ENCODE results near the gene ZBTB12. TPM values are rescaled to one million over a fixed set of nuclear protein-coding genes. Genes with fewer than 3 reads are reported as not detected.
A peak's percentile ranks its signal among the peaks of the same experiment; 100 is the strongest.

The ZBTB12 gene
- total and polyA plus RNA-seq, 9 of the 15 experiments (the other 6 are each of a cell fraction or from before 2014, with no cell fraction given): 0.03 to 12.4 (median 5.8) TPM; not detected in 1

GRCh38 chr6:31896856-31897611, 4.9 kb downstream of the ZBTB12 start (continued):
- TF ChIP-seq, protein P1, sequence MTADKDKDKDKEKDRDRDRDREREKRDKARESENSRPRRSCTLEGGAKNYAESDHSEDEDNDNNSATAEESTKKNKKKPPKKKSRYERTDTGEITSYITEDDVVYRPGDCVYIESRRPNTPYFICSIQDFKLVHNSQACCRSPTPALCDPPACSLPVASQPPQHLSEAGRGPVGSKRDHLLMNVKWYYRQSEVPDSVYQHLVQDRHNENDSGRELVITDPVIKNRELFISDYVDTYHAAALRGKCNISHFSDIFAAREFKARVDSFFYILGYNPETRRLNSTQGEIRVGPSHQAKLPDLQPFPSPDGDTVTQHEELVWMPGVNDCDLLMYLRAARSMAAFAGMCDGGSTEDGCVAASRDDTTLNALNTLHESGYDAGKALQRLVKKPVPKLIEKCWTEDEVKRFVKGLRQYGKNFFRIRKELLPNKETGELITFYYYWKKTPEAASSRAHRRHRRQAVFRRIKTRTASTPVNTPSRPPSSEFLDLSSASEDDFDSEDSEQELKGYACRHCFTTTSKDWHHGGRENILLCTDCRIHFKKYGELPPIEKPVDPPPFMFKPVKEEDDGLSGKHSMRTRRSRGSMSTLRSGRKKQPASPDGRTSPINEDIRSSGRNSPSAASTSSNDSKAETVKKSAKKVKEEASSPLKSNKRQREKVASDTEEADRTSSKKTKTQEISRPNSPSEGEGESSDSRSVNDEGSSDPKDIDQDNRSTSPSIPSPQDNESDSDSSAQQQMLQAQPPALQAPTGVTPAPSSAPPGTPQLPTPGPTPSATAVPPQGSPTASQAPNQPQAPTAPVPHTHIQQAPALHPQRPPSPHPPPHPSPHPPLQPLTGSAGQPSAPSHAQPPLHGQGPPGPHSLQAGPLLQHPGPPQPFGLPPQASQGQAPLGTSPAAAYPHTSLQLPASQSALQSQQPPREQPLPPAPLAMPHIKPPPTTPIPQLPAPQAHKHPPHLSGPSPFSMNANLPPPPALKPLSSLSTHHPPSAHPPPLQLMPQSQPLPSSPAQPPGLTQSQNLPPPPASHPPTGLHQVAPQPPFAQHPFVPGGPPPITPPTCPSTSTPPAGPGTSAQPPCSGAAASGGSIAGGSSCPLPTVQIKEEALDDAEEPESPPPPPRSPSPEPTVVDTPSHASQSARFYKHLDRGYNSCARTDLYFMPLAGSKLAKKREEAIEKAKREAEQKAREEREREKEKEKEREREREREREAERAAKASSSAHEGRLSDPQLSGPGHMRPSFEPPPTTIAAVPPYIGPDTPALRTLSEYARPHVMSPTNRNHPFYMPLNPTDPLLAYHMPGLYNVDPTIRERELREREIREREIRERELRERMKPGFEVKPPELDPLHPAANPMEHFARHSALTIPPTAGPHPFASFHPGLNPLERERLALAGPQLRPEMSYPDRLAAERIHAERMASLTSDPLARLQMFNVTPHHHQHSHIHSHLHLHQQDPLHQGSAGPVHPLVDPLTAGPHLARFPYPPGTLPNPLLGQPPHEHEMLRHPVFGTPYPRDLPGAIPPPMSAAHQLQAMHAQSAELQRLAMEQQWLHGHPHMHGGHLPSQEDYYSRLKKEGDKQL (CRISPR knock-in tag; IDR thresholded peaks at IDR 0.05; ENCODE audit: borderline replicate concordance): no peak
- TF ChIP-seq ARHGAP35 (IDR thresholded peaks at IDR 0.05; ENCODE audit: partially characterized antibody) (no peak), ZNF143 (CRISPR knock-in tag; IDR thresholded peaks at IDR 0.05) (no peak), TEAD4 (IDR thresholded peaks at IDR 0.05; ENCODE audit: low read length) (no peak), TEAD4 (CRISPR knock-in tag; IDR thresholded peaks at IDR 0.05; ENCODE audit: borderline replicate concordance) (no peak), BRD4 (IDR thresholded peaks at IDR 0.05) (no peak), ZNF3 (CRISPR knock-in tag; IDR thresholded peaks at IDR 0.05) (no peak), NR1H2 (CRISPR knock-in tag; IDR thresholded peaks at IDR 0.05) (no peak), ADNP (tag; IDR thresholded peaks at IDR 0.05) (no peak), ZFX (CRISPR knock-in tag; IDR thresholded peaks at IDR 0.05) (peak; percentile 44), PRDM10 (IDR thresholded peaks at IDR 0.05; ENCODE audit: partially characterized antibody) (peak; percentile 43), HOMEZ (CRISPR knock-in tag; IDR thresholded peaks at IDR 0.05) (no peak), MAFK (IDR thresholded peaks at IDR 0.05; ENCODE audit: low read length) (no peak)
